Progenitor cell of endocrine pancreas (in vitro differentiated cells): ENCODE data around the gene SPHKAP. TPM values are rescaled to one million over a fixed set of nuclear protein-coding genes. Genes with fewer than 3 reads are reported as not detected.

Experiments
- DNase-seq: peaks from one replicate; pipeline ENCODE4 v3.0.0; 2021; ENCODE audit warnings: low spot score; ENCODE audit not compliant: unreplicated experiment
- H3K27ac Mint-ChIP-seq: 2 replicates; pipeline ENCODE4 v1.8.0; 2021; ENCODE audit warnings: mild to moderate bottlenecking, moderate library complexity, mixed read lengths
- H3K27me3 Mint-ChIP-seq: 2 replicates; pipeline ENCODE4 v1.8.0; 2021; ENCODE audit warnings: mixed read lengths
- H3K36me3 Mint-ChIP-seq: 2 replicates; pipeline ENCODE4 v1.8.0; 2022; ENCODE audit warnings: mixed read lengths; ENCODE audit not compliant: insufficient read depth
- H3K4me1 Mint-ChIP-seq: 2 replicates; pipeline ENCODE4 v1.8.0; 2021; ENCODE audit warnings: low read depth, mixed read lengths
- H3K4me3 Mint-ChIP-seq: 2 replicates; pipeline ENCODE4 v1.8.0; 2021; ENCODE audit warnings: low read depth, mild to moderate bottlenecking, moderate library complexity, mixed read lengths
- H3K9me3 Mint-ChIP-seq: 2 replicates; pipeline ENCODE4 v1.8.0; 2021; ENCODE audit warnings: low read depth, mixed read lengths
- total RNA-seq: library from RNA; stranded (reverse); gene quantifications from 2 replicates; pipeline ENCODE4 v1.2.1, GENCODE V29; 2021
- TF ChIP-seq, protein P1 (sequence below): fragments of 200-600 bp; sonication (generic); IDR thresholded peaks from one replicate; pipeline ENCODE4 v1.5.0; 2021; ENCODE audit warnings: antibody characterized with exemption, mild to moderate bottlenecking; ENCODE audit not compliant: unreplicated experiment

SPHKAP gene
- total RNA-seq, 1 donor from 2014 or later: 0.07 TPM

DNA sequence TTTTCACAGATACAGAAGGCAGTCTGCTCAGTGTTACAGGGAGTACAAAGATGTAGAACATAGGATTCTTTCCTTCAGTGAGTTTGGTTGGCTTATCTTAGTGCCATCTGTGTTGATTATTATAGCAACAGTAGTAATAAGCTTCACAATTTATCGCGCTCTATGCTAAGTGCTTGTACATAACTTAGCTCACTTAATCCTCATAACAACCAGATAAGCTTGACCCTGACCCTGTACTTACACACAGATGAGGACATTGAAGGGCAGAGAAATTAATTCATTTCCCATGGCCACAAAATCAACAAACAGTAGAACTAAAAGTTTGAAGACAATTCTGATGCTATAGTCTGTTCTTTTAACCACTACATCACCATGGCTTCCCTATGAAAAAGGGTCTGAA, 121.8 kb downstream of the SPHKAP start:
- H3K4me3 Mint-ChIP-seq: no peak overlapping the region
- H3K27ac Mint-ChIP-seq: no peak overlapping the region
- H3K9me3 Mint-ChIP-seq: no peaks in the 10 kb centered on the region
- TF ChIP-seq, protein P1, sequence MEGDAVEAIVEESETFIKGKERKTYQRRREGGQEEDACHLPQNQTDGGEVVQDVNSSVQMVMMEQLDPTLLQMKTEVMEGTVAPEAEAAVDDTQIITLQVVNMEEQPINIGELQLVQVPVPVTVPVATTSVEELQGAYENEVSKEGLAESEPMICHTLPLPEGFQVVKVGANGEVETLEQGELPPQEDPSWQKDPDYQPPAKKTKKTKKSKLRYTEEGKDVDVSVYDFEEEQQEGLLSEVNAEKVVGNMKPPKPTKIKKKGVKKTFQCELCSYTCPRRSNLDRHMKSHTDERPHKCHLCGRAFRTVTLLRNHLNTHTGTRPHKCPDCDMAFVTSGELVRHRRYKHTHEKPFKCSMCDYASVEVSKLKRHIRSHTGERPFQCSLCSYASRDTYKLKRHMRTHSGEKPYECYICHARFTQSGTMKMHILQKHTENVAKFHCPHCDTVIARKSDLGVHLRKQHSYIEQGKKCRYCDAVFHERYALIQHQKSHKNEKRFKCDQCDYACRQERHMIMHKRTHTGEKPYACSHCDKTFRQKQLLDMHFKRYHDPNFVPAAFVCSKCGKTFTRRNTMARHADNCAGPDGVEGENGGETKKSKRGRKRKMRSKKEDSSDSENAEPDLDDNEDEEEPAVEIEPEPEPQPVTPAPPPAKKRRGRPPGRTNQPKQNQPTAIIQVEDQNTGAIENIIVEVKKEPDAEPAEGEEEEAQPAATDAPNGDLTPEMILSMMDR: no peak
- H3K36me3 Mint-ChIP-seq: no peaks in the 10 kb centered on the region
- no peaks in the 10 kb centered on the region for H3K4me1 Mint-ChIP-seq
- no peaks in the 10 kb centered on the region for H3K27me3 Mint-ChIP-seq
- no peak for DNase-seq

DNA sequence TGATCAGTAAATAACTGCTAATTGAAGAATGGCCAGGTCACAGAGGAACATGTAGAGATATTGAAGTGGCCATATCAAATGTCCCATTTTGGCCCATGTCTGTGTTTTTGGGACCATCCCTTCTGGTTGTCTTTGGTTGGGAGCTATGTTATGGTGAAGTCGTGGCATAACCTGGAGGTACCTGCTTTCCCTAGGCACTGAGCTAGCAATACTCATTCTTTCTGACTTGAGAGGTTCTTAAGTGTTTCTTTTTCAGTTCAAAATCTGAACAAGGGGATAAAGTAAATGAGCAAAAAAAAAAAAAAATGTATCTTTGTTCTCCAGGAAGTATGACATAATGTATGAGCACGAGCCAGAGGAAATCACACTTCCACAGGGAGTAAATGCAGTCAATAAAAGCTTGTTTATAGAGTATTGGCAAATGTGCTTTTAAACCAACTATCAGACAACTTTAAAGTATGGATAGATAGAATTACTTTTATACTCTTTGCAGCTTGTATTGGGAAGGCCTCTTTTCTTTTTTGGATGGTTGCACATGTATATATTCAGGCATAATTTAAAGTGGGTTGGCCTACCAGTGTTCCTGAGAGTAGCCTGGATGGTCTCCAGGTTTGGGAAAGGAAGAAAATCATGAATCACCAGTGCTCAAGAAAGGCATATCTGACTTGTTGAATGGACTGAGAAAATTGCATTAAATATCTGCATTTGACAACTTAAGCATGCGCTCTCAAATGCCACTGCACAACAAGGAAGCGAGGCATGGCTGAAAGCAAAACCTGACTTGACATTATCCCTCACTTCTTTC, 125.0 kb downstream of the SPHKAP start:
- H3K36me3 Mint-ChIP-seq: no peaks in the 10 kb centered on the region
- H3K4me3 Mint-ChIP-seq: no peak overlapping the region
- no peaks in the 10 kb centered on the region for H3K4me1 Mint-ChIP-seq
- TF ChIP-seq, protein P1: no peak
- no peak for DNase-seq
- H3K27me3 Mint-ChIP-seq: no peaks in the 10 kb centered on the region
- H3K27ac Mint-ChIP-seq: no peak overlapping the region
- no peaks in the 10 kb centered on the region for H3K9me3 Mint-ChIP-seq

DNA sequence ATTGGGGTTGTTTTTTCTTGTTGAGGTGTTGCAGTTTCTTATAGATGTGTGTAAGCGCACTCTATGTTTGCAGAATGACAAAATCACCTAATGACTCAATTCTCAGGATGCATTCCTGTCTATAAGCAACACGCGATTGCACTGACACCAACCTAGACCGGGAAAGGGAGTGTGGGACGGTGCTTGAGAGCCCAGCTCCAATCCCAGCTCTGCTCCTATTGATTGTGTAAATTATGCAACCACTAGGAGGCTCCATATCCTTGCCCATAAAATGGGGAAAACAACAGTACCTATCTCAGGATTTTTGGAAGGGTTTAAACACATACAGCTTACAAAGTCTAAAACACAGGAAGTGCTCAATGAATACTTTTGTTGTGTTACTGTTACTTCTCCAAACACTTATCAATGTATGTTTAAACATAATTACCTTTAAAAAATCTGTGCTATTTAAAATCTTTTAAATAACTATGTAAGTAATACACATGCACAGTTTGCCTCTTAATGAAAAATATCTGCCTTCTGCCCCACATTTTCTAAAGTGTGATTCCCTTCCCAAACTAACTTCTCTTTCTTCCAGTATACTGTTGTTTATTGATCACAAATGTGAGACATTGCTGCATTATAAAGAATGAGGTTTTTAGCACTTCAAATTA, 132.5 kb downstream of the SPHKAP start:
- Mint-ChIP-seq H3K4me1 (peaks cover 6% of the 10 kb centered on the region), H3K9me3 (no peaks in the 10 kb centered on the region), H3K36me3 (no peaks in the 10 kb centered on the region), H3K27me3 (peaks cover 12% of the 10 kb centered on the region), H3K4me3 (no peak overlapping the region), H3K27ac (no peak overlapping the region)
- TF ChIP-seq, protein P1: peak; percentile 78
- DNase-seq: peak; percentile 9

DNA sequence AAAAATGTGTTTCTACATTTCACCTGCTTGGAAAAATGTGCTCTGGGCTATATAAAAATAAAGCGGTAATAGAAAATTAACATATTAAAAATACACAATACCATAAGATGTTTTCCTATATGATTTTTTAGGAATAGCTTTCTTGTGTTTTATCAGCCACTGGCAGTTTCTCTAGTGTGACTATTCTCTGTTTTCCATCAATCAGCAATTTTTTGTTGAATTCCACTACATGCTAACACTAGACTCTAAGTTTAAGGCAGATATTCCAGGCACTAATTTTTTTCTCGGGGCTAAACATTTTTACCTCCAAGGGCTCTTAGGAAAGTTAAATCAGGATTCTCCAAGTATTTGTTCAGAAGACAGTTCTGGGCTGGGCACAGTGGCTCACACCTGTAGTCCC, 140.5 kb downstream of the SPHKAP start:
- Mint-ChIP-seq H3K27ac (no peak overlapping the region), H3K9me3 (no peaks in the 10 kb centered on the region), H3K36me3 (no peaks in the 10 kb centered on the region), H3K27me3 (no peaks in the 10 kb centered on the region), H3K4me3 (no peak overlapping the region), H3K4me1 (no peaks in the 10 kb centered on the region)
- TF ChIP-seq, protein P1: no peak
- no peak for DNase-seq

DNA sequence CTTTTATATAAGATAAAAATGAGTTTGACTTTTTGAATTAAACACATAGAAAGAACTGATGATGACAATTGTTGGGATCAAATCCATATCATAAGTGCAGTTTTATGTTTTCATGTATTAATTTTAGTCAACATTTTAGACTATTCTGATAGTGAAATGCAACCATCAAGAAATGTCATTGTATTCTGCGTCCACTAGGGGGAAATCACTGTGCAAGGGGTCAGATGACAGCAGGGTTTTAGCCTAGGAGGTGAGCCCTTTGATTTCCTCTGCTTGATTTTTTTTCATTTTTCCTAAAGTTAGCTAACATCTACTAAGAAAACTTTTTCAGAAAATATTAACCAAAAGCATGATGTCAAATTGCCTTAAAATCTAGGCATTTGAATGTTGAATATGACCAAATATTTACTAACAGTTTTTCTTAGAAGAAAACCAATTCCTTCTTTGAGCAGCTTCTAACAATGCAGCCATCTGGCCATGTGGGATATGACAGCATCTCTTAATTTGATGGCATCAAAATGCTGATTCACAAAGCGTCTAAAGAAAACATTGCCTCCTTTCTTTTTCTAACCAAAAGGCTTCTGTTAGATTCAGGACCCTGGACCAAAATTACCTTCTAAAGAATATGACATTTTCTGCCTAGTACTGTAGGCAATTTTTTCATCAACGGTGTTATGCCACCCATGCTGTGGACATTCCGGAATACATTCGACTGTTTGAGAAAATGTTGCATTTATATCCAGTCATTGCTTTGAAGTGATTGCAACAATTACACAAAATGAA, 141.5 kb downstream of the SPHKAP start:
- no peak for DNase-seq
- no peaks in the 10 kb centered on the region for H3K9me3 Mint-ChIP-seq
- TF ChIP-seq, protein P1: peak; percentile 82

More for the DNA sequence above, 141.5 kb downstream of the SPHKAP start:
- no peaks in the 10 kb centered on the region for H3K4me1 Mint-ChIP-seq
- no peaks in the 10 kb centered on the region for H3K36me3 Mint-ChIP-seq
- no peaks in the 10 kb centered on the region for H3K27me3 Mint-ChIP-seq
- H3K27ac Mint-ChIP-seq: no peak overlapping the region
- H3K4me3 Mint-ChIP-seq: no peak overlapping the region
